Measurements from ENCODE around the gene CYP26B1. TPM values are rescaled to one million over a fixed set of nuclear protein-coding genes. Genes with fewer than 3 reads are reported as not detected.
"Not testable (repeated sequence)": the region's sequence is repeated elsewhere in the genome, so short reads cannot be mapped to it uniquely, and the experiment has no call there.

Gene CYP26B1
- polyA plus RNA-seq, 4 donors = 14.0 to 17.5 (median 15.7) TPM

- DNase-seq (ENCODE audit: low read depth in 4 of 4, low spot score in 3 of 4) = not testable (repeated sequence)
These were observed 60.6 kb downstream of the CYP26B1 start for GRCh38 chr2:72086871-72087633.

DNA sequence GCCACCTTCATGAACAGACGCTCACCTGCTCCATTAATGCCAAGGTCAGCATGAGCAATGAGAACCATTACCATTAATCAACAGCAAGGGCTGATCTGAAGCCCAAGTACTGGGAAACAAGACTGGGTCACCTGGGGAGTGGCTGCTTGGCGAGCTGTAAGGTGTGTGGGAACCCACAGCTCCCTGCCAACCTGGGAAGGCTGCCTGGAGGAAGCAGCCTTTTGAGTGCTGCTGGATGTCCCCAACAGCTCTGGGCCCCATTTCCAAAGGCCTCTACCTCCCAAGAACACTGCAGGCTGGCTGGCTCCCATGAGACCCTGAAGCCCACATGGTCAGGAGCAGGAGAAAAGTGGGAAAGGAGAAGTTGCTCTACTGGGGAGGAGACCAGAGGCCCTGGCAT is 62.1 kb downstream of the CYP26B1 start:
- DNase-seq (ENCODE audit: low read depth in 4 of 4, low spot score in 3 of 4) = no peak

- no peak for DNase-seq (ENCODE audit: low read depth in 4 of 4, low spot score in 3 of 4)
These were observed 62.6 kb downstream of the CYP26B1 start for GRCh38 chr2:72085036-72085435.

DNA sequence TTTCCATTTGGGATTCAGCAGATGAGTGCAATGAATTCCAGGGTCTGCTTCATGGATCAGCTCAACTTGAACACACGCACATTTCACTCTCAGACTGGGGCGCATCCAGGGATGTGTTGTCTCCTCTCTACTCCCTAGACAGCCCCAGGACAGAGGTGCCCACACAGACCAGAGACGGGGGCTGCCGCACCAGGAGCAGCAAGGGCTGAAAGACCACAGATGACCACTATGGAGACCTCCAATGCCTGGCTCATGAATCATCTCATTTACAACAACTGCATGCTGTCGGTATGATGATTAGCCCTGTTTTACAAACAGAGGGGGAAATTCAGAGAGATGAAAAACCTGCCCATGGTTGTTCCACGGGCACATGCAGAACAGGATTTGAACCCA is 63.1 kb downstream of the CYP26B1 start:
- DNase-seq (ENCODE audit: low read depth in 4 of 4, low spot score in 3 of 4) = no peak

GRCh38 chr2:72083751-72084583 is 63.7 kb downstream of the CYP26B1 start:
- DNase-seq (ENCODE audit: low read depth in 4 of 4, low spot score in 3 of 4) = no peak

DNA sequence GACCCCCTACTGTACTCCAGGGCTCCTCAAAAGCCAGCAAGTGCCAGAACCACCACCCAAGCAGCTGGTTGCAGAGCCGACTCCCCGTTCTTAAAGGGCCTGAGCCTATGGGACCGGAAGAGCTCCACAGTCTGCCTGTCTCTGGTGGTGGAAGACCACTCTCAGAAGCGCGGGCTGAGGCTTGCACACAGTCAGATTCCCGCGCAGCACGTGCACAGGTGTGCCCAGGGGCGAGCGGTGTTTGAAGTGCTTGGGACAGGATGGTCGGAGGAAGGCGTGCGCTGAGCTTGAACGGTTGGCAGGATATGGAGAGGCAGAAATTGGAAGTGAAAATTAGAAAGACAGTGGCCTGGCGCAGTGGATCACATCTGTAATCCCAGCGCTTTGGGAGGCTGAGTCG is 64.8 kb downstream of the CYP26B1 start:
- no peak for DNase-seq (ENCODE audit: low read depth in 4 of 4, low spot score in 3 of 4)

- DNase-seq (ENCODE audit: low read depth in 4 of 4, low spot score in 3 of 4) = no peak
These were observed 65.6 kb downstream of the CYP26B1 start for GRCh38 chr2:72082021-72082601.

DNA sequence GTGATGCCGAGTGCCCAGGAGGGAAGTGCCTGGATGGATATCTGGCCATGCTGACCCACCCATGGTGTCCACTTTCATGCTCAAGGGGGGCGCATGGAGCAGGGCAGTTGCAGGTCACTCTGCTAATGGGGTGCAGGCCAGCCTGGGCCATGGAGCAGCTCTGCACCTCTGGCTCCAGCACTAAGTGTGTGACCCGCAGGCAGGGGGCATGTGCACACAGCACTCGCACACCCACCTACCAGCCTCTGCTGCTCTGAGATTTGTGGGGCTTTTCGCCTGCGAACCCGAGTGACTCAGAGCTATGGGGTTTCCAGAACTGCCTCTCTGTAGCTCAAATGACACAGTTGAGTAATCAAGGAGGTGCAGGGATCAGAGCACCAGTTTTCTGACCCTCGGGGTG is 66.2 kb downstream of the CYP26B1 start:
- no peak for DNase-seq (ENCODE audit: low read depth in 4 of 4, low spot score in 3 of 4)

- no peak for DNase-seq (ENCODE audit: low read depth in 4 of 4, low spot score in 3 of 4)
These were observed 67.1 kb downstream of the CYP26B1 start for GRCh38 chr2:72080286-72081145.
